ENCODE data around the gene ZBTB7B.
A peak's percentile ranks its signal among the peaks of the same experiment; 100 is the strongest.

Gene ZBTB7B

DNA sequence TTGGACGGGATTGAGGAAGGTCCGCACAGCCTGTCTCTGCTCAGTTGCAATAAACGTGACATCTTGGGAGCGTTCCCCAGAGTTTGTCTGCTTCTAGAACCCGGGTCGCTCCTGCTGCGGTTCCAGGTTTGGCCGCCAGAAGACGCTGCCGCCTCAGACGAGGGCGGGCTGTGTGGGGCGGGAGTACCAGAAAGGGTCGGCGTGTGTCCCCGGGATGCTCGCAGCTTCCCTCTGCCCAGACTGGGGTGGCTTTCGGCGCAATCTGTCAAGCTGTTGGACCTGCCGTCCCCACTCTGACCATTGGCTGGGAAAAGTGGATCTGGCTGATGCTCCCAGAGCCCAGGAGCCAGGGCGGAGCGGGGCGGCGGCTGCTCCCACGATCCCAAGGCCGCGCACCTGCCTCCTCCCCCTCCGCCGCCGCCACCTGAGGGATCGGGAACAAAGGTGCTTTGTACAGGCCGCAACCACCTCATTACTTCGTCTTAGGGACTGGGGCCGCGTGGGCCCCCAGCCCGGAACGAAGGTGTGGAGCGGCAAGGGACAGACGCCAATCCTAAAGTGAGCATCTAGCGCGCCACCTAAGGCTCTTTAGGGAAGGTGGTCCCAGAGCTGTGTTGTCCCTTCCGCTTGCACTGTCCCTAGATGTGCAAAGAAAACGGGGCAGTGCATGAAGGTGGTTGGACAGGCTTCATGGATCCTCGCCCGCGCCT is 60.3 kb downstream of the ZBTB7B start:
- DNase-seq: no peak

DNA sequence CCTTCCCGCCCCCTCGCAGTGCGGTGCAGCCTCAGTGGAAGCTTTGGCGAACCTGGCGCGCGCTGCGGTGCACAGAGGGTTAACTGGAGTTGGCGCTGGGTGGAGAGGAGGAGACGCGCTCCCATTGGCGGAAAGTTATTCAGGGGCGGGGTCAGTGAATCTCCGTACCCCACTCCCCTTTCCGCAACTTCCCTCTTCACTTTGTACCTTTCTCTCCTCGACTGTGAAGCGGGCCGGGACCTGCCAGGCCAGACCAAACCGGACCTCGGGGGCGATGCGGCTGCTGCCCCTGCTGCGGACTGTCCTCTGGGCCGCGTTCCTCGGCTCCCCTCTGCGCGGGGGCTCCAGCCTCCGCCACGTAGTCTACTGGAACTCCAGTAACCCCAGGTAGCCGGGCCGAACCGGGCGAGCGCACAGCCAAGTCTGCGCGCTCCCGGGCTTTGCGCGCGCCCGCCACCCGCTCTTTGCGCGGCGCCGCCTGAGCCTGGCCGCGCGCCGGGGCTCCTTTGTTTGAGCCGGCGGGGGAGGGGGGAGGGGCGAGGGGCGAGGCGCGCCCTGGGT is 61.0 kb downstream of the ZBTB7B start, which contains the start of gene EFNA4:
Gene EFNA4 (plus strand): TSS at position 191 of the 561 bp plus-strand sequence. CDS start 84 bp downstream, at position 275.
- DNase-seq: peak; percentile 25 to 84

DNA sequence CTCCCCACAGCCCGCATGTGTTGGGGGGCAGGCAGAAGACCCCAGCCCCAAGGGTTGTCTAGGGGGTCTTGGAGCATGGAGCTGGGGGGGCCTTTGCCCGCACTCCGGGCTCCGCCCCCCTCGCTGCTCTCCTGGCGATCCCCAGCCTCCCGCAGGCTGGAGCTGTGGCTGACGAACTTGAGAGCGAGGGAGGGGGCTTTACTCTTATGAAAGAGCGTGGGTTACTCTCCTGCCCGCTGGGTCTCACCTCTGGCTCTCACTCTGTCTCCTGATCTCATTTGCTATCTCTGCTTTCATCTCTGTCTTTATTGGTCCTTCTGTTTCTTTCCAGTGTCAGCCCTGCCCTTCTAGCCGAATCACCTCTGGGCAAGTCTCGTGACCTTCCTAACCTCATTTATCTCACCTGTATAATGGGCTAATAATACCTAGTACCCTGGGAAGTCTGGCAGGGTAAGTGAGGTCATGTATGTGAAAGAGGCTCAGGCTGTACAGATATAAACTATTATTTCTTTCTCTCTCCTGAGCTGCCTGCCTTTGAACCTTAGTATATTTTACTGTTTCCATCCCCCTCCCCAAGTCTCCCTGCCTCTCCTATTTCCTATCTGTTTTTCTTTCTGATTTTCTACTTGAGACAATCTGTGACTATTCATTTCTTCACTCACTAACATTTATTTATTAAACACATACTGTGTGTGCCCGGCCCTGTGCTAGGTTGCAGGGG is 61.7 kb downstream of the ZBTB7B start:
- DNase-seq: peak in 1 of 2 experiments; percentile 18

DNA sequence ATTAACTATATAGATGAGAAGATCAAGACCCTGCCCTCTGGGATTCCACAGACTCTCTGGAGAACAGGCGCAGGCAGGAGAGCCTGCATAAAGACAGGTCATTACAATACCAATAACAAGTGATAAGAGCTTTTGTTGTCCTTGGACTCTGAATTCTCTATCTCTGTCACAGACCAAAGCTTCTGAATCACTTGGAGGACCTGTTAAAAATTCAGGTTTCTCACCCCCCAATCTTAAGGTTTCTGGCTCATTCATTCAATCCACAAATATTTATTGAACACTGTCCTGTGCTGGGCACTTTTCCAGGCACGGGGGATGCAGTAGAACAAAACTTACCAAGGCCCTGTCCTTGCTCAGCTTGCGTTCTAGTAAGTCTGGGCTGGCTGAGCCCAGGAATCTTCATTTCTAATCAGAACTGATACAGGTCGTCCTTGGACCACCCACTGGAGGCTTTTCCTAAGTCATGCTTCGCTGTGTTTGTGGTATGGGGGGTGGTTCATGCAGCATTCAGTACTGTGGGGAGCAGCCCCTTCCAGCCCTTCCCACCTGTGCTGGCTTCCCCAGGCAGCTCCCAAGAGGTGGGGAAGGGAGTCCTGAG is 62.3 kb downstream of the ZBTB7B start:
- DNase-seq: no peak

DNA sequence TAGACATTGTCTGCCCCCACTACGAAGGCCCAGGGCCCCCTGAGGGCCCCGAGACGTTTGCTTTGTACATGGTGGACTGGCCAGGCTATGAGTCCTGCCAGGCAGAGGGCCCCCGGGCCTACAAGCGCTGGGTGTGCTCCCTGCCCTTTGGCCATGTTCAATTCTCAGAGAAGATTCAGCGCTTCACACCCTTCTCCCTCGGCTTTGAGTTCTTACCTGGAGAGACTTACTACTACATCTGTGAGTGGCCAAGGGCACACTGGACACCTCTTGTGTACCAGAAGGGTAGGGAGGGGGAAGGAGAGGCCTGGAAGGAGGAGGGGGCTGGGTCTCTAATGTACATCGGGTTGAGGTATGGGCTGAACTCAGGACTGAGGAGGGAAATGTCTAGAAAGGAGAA is 64.2 kb downstream of the ZBTB7B start:
- DNase-seq: no peak
